Fibroblast of lung (primary cell): Measurements from ENCODE around the gene GRAMD1A. TPM values are rescaled to one million over a fixed set of nuclear protein-coding genes. Genes with fewer than 3 reads are reported as not detected.
"Not testable (repeated sequence)": the region's sequence is repeated elsewhere in the genome, so short reads cannot be mapped to it uniquely, and the experiment has no call there.

Experiments used
- DNase-seq, 2 donors: peaks; one replicate each; pipeline versions ENCODE4 v3.0.0 to v3.0.0-alpha.2; 2010; ENCODE audit warnings: low read depth in 2 of 2
- H2AFZ ChIP-seq: 2 replicates; pipeline ENCODE4 v1.5.1; 2012; ENCODE audit warnings: low read length, control low read depth, inconsistent platforms
- H3K27ac ChIP-seq: 2 replicates; pipeline ENCODE4 v1.5.1; 2011; ENCODE audit warnings: low read length, control low read depth; ENCODE audit not compliant: insufficient read depth
- H3K27me3 ChIP-seq: 2 replicates; pipeline ENCODE4 v1.5.1; 2011; ENCODE audit warnings: mild to moderate bottlenecking, low read length; ENCODE audit not compliant: control insufficient read depth, insufficient read depth
- H3K36me3 ChIP-seq: 2 replicates; pipeline ENCODE4 v1.5.1; 2011; ENCODE audit warnings: low read length; ENCODE audit not compliant: control insufficient read depth, insufficient read depth
- H3K4me1 ChIP-seq: 2 replicates; pipeline ENCODE4 v1.5.1; 2011; ENCODE audit warnings: low read length; ENCODE audit not compliant: control insufficient read depth, insufficient read depth; ENCODE audit errors: extremely low read depth
- H3K4me2 ChIP-seq: 2 replicates; pipeline ENCODE4 v1.5.1; 2011; ENCODE audit warnings: low read length, control low read depth; ENCODE audit not compliant: insufficient read depth; ENCODE audit errors: extremely low read depth
- H3K4me3 ChIP-seq, 4 experiments: fragments of 200-600 bp in 1 of 4; sonication (generic) in 1 of 4; replicated peaks in 1 of 4; 2 replicates each; pipeline ENCODE4 v1.5.1; 2011 to 2016; ENCODE audit warnings: low read length in 4 of 4, low read depth in 3 of 4, mild to moderate bottlenecking in 3 of 4, control low read depth in 2 of 4, inconsistent platforms in 1 of 4, mixed read lengths in 1 of 4; ENCODE audit not compliant: insufficient read depth in 1 of 4; ENCODE audit errors: control extremely low read depth in 1 of 4
- H3K79me2 ChIP-seq: 2 replicates; pipeline ENCODE4 v1.5.1; 2012; ENCODE audit warnings: mild to moderate bottlenecking, low read length, inconsistent platforms; ENCODE audit not compliant: control insufficient read depth, insufficient read depth
- H3K9ac ChIP-seq: 2 replicates; pipeline ENCODE4 v1.5.1; 2011; ENCODE audit warnings: mild to moderate bottlenecking, low read length, control low read depth; ENCODE audit not compliant: insufficient read depth
- H3K9me3 ChIP-seq: 2 replicates; pipeline ENCODE4 v1.5.1; 2012; ENCODE audit warnings: low read depth, low read length; ENCODE audit not compliant: control insufficient read depth, insufficient read depth
- H4K20me1 ChIP-seq: 2 replicates; pipeline ENCODE4 v1.5.1; 2011; ENCODE audit warnings: low read length; ENCODE audit not compliant: control insufficient read depth, insufficient read depth; ENCODE audit errors: extremely low read depth
- CTCF ChIP-seq, 2 donors: IDR thresholded peaks in 1 of 2; conservative IDR thresholded peaks in 1 of 2; 1 replicate in 1 of 2; 2 replicates in 1 of 2; pipeline ENCODE4 v1.5.1; 2011 to 2012; ENCODE audit warnings: low read length in 2 of 2, control low read depth in 1 of 2, inconsistent platforms in 1 of 2, low read depth in 1 of 2, mild to moderate bottlenecking in 1 of 2
- EZH2 ChIP-seq: IDR thresholded peaks from 2 replicates; pipeline ENCODE4 v1.5.1; 2012; ENCODE audit warnings: low read length, control low read depth, mild to moderate bottlenecking; ENCODE audit errors: missing control alignments
- polyA plus RNA-seq, 2 donors: library from polyadenylated mRNA; depleted of rRNA in 1 of 2; stranded (reverse) in 1 of 2; unstranded in 1 of 2; fragments of >200 nt; gene quantifications; 2 replicates each; pipeline ENCODE4 v1.2.1, GENCODE V29; 2011 to 2012; ENCODE audit warnings: missing spikeins in 1 of 2
- total RNA-seq: library from RNA; depleted of rRNA; stranded (reverse); fragments of >200 nt; gene quantifications from 2 replicates; pipeline ENCODE4 v1.2.1, GENCODE V29; 2014

GRAMD1A gene
- total and polyA plus RNA-seq, 2 donors (not counting 1 experiment from before 2014, with no cell fraction given): 21.4 to 24.4 TPM

GRCh38 chr19:35013820-35014754 is 14.0 kb downstream of the GRAMD1A start:
- no peak for DNase-seq
- H3K27ac ChIP-seq: no peak overlapping the region
- no peak overlapping the region for H3K4me2 ChIP-seq
- H3K4me1 ChIP-seq: peaks cover 3% of the 10 kb centered on the region
- no peak overlapping the region for H2AFZ ChIP-seq
- H3K4me3 ChIP-seq: no peak overlapping the region
- H4K20me1 ChIP-seq: no peaks in the 10 kb centered on the region
- H3K79me2 ChIP-seq: no peaks in the 10 kb centered on the region
- no peak overlapping the region for H3K9ac ChIP-seq
- H3K36me3 ChIP-seq: peaks cover 36% of the 10 kb centered on the region
- no peak for TF ChIP-seq EZH2
- no peak for TF ChIP-seq CTCF (conservative IDR thresholded peaks at IDR 0.05 in 1 of 2, IDR thresholded peaks at IDR 0.05 in 1 of 2; ENCODE audit: low read depth in 1 of 2, low read length in 2 of 2)
- H3K27me3 ChIP-seq: no peaks in the 10 kb centered on the region
- H3K9me3 ChIP-seq: no peaks in the 10 kb centered on the region

DNA sequence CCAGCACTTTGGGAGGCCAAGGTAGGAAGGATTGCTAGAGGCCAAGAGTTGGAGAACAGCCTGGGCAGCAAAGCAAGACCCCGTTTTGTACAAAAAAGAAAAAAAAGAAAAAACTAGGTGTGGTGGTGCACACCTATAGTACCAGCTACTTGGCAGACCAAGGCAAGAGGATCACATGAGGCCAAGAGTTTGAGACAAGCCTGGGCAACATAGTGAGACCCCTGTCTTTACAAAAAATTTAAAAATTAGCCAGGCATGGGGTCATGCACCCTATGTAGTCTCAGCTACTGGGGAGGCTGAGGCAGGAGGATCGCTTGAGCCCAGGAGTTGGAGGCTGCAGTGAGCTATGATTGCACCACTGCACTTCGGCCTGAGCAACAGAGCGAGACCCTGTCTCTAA is 14.7 kb downstream of the GRAMD1A start:
- peaks cover 39% of the 10 kb centered on the region for H3K36me3 ChIP-seq
- not testable (repeated sequence) for H3K27me3 ChIP-seq, H3K27ac ChIP-seq, H3K9me3 ChIP-seq, H3K79me2 ChIP-seq, DNase-seq, H3K4me1 ChIP-seq, H3K4me2 ChIP-seq, H3K4me3 ChIP-seq, H3K9ac ChIP-seq, H4K20me1 ChIP-seq, H2AFZ ChIP-seq

DNA sequence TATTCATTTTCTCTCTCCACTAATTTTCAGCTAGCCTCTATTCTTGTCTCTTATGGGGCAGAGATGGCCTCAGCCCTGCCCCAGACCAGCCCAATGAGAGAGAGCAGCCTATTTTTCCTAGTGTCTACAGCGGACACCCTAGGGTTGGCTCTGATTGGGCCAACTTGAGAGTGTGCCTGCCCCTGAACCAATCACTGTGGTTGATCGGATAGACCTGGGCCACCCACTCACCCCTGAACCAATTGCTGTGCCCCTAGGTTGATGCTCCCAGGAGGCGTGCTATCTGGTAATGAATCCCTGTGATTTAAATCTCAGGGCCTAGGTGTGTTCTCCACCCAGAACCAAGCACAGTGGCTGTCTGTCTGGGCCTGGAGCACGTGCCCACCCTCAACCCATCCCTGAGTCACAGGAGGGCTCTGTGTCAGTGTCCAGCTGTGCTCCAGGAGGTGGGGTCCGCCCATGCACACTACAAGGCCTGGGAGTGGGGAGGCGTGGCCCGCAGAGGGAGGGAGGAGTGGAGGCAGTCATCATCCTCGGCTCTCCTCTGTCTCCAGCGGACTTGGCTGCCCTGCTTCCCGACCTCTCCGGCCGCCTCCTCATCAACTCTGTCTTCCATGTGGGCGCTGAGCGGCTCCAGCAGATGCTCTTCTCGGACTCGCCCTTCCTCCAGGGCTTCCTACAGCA is 15.3 kb downstream of the GRAMD1A start:
- no peak for TF ChIP-seq CTCF (conservative IDR thresholded peaks at IDR 0.05 in 1 of 2, IDR thresholded peaks at IDR 0.05 in 1 of 2; ENCODE audit: low read depth in 1 of 2, low read length in 2 of 2)
- no peak for TF ChIP-seq EZH2
- Histone ChIP-seq H3K27me3 (no peaks in the 10 kb centered on the region), H3K4me3 (no peak overlapping the region), H4K20me1 (no peaks in the 10 kb centered on the region), H3K9me3 (no peaks in the 10 kb centered on the region), H3K9ac (no peak overlapping the region), H2AFZ (no peak overlapping the region), H3K36me3 (peaks cover 34% of the 10 kb centered on the region), H3K4me2 (no peak overlapping the region), H3K4me1 (peaks cover 3% of the 10 kb centered on the region), H3K27ac (no peak overlapping the region), H3K79me2 (no peaks in the 10 kb centered on the region)
- peak; percentile 49 to 67 for DNase-seq
